CD8-positive, alpha-beta memory T cell (primary cell): ENCODE results near the gene TUBD1. TPM values are rescaled to one million over a fixed set of nuclear protein-coding genes. Genes with fewer than 3 reads are reported as not detected.
"Not testable (repeated sequence)": the region's sequence is repeated elsewhere in the genome, so short reads cannot be mapped to it uniquely, and the experiment has no call there.

ENCODE experiments used
- CTCF ChIA-PET: fragments of 350-600 bp; sonication (Branson Sonifier 250); formaldehyde crosslinking; loops from one replicate; lab custom pipeline; 2021; ENCODE audit warnings: antibody characterized with exemption; lab: Charles Lee
- POLR2A ChIA-PET: fragments of 350-600 bp; sonication (Branson Sonifier 250); formaldehyde crosslinking; loops from one replicate; lab custom pipeline; 2021; ENCODE audit warnings: antibody characterized with exemption; lab: Charles Lee
- DNase-seq, 5 donors: peaks; one replicate each; pipeline versions ENCODE4 v3.0.0 to v3.0.0-alpha.2; 2020 to 2022; ENCODE audit warnings: mixed read lengths in 1 of 5
- H3K27ac ChIP-seq: one replicate; pipeline ENCODE4 v1.7.0; 2013; ENCODE audit warnings: low read depth, mild to moderate bottlenecking, low read length, moderate library complexity
- H3K27me3 ChIP-seq: 2 replicates; pipeline ENCODE4 v1.7.0; 2013; ENCODE audit warnings: low read length, mild to moderate bottlenecking; ENCODE audit not compliant: insufficient read depth, poor library complexity, severe bottlenecking
- H3K36me3 ChIP-seq: 2 replicates; pipeline ENCODE4 v1.7.0; 2013; ENCODE audit warnings: mild to moderate bottlenecking, low read length, moderate library complexity; ENCODE audit not compliant: insufficient read depth
- H3K4me1 ChIP-seq: 2 replicates; pipeline ENCODE4 v1.7.0; 2013; ENCODE audit warnings: mild to moderate bottlenecking, low read length, moderate library complexity; ENCODE audit not compliant: insufficient read depth
- H3K4me3 ChIP-seq: 2 replicates; pipeline ENCODE4 v1.7.0; 2013; ENCODE audit warnings: mild to moderate bottlenecking, low read length
- H3K9me3 ChIP-seq: 2 replicates; pipeline ENCODE4 v1.7.0; 2013; ENCODE audit warnings: mild to moderate bottlenecking, low read length
- H3K27ac Mint-ChIP-seq, 8 donors: one replicate each; pipeline ENCODE4 v1.8.0; 2020 to 2021; ENCODE audit warnings: mixed read lengths in 8 of 8, mild to moderate bottlenecking in 6 of 8, inconsistent platforms in 3 of 8, moderate library complexity in 3 of 8
- H3K27me3 Mint-ChIP-seq, 2 donors: one replicate each; pipeline ENCODE4 v1.8.0; 2020 to 2021; ENCODE audit warnings: mixed read lengths in 2 of 2, mild to moderate bottlenecking in 1 of 2, moderate library complexity in 1 of 2
- H3K36me3 Mint-ChIP-seq, 3 donors: one replicate each; pipeline ENCODE4 v1.8.0; 2020 to 2021; ENCODE audit warnings: mixed read lengths in 3 of 3, inconsistent platforms in 1 of 3, mild to moderate bottlenecking in 1 of 3
- H3K4me1 Mint-ChIP-seq, 3 donors: one replicate each; pipeline ENCODE4 v1.8.0; 2020 to 2021; ENCODE audit warnings: mixed read lengths in 3 of 3, inconsistent platforms in 1 of 3, mild to moderate bottlenecking in 1 of 3
- H3K4me3 Mint-ChIP-seq, 7 donors: one replicate each; pipeline ENCODE4 v1.8.0; 2020 to 2021; ENCODE audit warnings: mixed read lengths in 7 of 7, mild to moderate bottlenecking in 6 of 7, moderate library complexity in 4 of 7, inconsistent platforms in 2 of 7
- H3K9me3 Mint-ChIP-seq, 5 donors: one replicate each; pipeline ENCODE4 v1.8.0; 2020 to 2022; ENCODE audit warnings: mixed read lengths in 5 of 5, mild to moderate bottlenecking in 3 of 5, moderate library complexity in 2 of 5, inconsistent platforms in 1 of 5
- polyA plus RNA-seq: library from polyadenylated mRNA; unstranded; fragments of 300-500 nt; fragmentation: Illumina TruSeq; gene quantifications from one replicate; pipeline ENCODE4 v1.2.3, GENCODE V29; 2021
- total RNA-seq, 2 experiments: library from RNA; stranded (reverse); gene quantifications; one replicate each; pipeline ENCODE4 v1.2.3, GENCODE V29; 2021

The TUBD1 gene
- total and polyA plus RNA-seq, 3 experiments from 2014 or later = 9.5 to 17.3 (median 11.9) TPM

DNA sequence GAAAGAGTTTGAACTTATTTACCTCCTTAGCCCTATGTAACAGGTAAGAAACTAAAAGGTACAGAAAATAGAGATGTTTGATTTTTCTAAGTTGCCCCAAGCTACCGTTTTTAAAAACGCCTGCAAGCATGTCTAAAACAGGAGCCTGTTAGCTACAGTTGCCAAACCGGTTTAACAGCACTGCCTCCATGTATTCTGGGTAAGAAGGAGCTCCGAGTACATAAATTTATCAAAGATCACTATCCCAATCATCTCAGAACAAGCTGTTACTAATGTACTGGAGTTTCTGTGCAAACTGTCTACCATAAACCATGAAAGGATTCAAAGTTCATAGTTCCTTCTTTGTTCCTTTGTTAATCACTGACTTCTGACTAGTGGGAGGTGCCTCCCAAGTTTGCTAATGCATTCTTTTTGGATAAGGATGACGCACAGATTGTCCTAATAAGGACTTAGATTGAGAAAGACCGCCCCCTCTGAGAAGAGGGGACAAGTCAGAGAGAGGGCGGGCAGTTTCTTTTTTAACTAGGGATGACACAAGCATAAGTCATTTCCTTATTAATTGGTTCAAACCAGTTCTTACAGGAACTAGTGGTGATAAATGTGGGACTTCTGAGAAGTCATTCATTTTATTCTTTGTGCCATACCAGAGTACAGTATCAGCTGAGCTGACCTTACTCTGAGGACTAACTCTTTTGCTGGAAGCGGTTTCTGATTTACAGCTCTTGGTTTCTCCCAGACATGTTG is 55.3 kb downstream of the TUBD1 start:
- H3K4me3 ChIP-seq = peak overlapping the region; percentile 85
- H3K36me3 ChIP-seq = no peaks in the 10 kb centered on the region
- H3K27ac ChIP-seq = peak overlapping the region; percentile 95
- Mint-ChIP-seq H3K27me3 (no peaks in the 10 kb centered on the region), H3K4me3 (peak overlapping the region; percentile 92 to 99 (median 94)), H3K4me1 (peaks cover 47 to 63% (median 61%) of the 10 kb centered on the region in 3 donors), H3K27ac (peak overlapping the region; percentile 93 to 100 (median 96)), H3K9me3 (no peaks in the 10 kb centered on the region), H3K36me3 (peaks cover 0 to 37% (median 6%) of the 10 kb centered on the region in 3 donors)
- CTCF ChIA-PET = interaction anchor here (1.0 to 7.7 kb wide), 8 partner anchors 12 to 90 kb away, joined by 3 to 64 read pairs (median 6); no protein-coding TSS in a partner anchor
- no peaks in the 10 kb centered on the region for H3K27me3 ChIP-seq
- peaks cover 9% of the 10 kb centered on the region for H3K4me1 ChIP-seq
- peak; percentile 46 to 86 (median 66) for DNase-seq
- H3K9me3 ChIP-seq = no peaks in the 10 kb centered on the region
- POLR2A ChIA-PET = interaction anchor here (0.6 to 4.3 kb wide), 6 partner anchors 9 to 1210 kb away, joined by 3 to 45 read pairs (median 8); partner anchors contain the start of gene HEATR6

DNA sequence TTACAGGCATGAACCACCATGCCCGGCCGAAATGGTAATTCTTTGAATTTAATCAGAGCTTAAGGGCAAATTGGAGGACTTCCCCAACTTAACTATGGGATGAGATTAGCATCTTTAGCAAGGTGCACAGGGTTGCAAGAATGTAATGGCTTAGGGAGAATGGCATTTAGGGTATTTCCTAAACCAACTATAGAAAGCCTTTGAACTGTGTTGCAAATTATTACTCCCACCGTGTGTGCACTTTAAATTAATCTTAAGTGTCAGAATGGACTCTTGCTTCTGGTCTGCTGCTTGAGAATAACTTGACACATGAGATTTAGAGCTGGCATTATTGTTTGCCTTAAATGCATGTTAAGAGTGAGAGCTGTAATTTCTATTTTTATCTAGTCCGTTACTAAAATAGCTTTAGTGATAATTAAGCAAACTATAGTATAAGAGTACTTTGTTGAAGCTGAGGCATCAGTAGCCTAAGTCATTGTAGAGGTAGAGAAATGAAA is 59.8 kb downstream of the TUBD1 start:
- H3K27ac Mint-ChIP-seq = peak overlapping the region in 3 of 8 donors; percentile 25 to 83 (median 58)
- H3K4me3 Mint-ChIP-seq = peak overlapping the region in 1 of 7 donors; percentile 13
- no peak for DNase-seq
- Histone ChIP-seq H3K4me3 (no peak overlapping the region), H3K36me3 (no peaks in the 10 kb centered on the region), H3K27ac (no peak overlapping the region), H3K9me3 (no peaks in the 10 kb centered on the region), H3K27me3 (no peaks in the 10 kb centered on the region), H3K4me1 (peaks cover 37% of the 10 kb centered on the region)
- POLR2A ChIA-PET = interaction anchor here (0.7 kb wide), 1 partner anchor 150 kb away, joined by 9 read pairs; no protein-coding TSS in a partner anchor
- peaks cover 0 to 6% (median 4%) of the 10 kb centered on the region in 3 donors for H3K36me3 Mint-ChIP-seq
- peaks cover 39 to 69% (median 65%) of the 10 kb centered on the region in 3 donors for H3K4me1 Mint-ChIP-seq
- no peaks in the 10 kb centered on the region for H3K27me3 Mint-ChIP-seq
- CTCF ChIA-PET = interaction anchor here (1.0 to 2.2 kb wide), 3 partner anchors 9 to 79 kb away, joined by 3 to 12 read pairs (median 4); no protein-coding TSS in a partner anchor
- no peaks in the 10 kb centered on the region for H3K9me3 Mint-ChIP-seq

DNA sequence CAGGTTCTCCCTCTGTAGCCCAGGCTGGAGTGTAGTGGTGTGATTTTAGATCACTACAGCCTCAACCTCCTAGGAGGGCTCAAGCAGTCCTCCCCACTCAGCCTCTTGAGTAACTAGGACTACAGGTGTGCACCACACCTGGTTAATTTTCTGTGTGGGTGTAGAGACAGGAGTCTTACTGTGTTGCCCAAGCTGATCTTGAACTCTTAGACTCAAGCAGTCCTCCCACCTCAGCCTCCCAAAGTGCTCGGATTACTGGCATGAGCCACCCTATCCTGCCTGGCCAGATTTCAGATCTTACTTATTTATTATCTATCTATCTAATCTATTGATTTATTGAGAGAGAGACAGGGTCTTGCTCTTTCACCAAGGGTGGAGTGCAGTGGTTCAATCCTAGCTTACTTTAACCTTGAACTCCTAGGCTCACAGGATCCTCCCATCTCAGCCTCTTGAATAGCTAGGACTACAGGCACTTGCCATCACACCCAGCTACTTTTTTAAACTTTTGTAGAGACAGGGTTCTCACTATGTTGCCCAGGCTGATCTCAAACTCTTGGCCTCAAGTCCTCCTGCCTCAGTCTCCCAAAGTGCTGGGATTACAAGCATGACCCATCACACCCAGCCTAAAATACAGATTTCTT is 61.8 kb downstream of the TUBD1 start:
- Mint-ChIP-seq H3K36me3 (peaks cover 0 to 4% (median 4%) of the 10 kb centered on the region in 3 donors), H3K9me3 (no peaks in the 10 kb centered on the region), H3K27me3 (no peaks in the 10 kb centered on the region), H3K27ac (peak overlapping the region; percentile 61 to 95 (median 86)), H3K4me1 (peaks cover 45 to 73% (median 69%) of the 10 kb centered on the region in 3 donors), H3K4me3 (peak overlapping the region in 1 of 7 donors; percentile 15)
- Histone ChIP-seq H3K27me3 (no peaks in the 10 kb centered on the region), H3K4me3 (no peak overlapping the region), H3K9me3 (no peaks in the 10 kb centered on the region), H3K4me1 (peaks cover 48% of the 10 kb centered on the region), H3K27ac (peak overlapping the region; percentile 85), H3K36me3 (no peaks in the 10 kb centered on the region)
- DNase-seq = no peak
- CTCF ChIA-PET = interaction anchor here (1.0 to 2.2 kb wide), 5 partner anchors 11 to 82 kb away, joined by 3 to 12 read pairs (median 4); no protein-coding TSS in a partner anchor
- POLR2A ChIA-PET = interaction anchor here (1.0 kb wide), 1 partner anchor 48 kb away, joined by 3 read pairs; no protein-coding TSS in a partner anchor

DNA sequence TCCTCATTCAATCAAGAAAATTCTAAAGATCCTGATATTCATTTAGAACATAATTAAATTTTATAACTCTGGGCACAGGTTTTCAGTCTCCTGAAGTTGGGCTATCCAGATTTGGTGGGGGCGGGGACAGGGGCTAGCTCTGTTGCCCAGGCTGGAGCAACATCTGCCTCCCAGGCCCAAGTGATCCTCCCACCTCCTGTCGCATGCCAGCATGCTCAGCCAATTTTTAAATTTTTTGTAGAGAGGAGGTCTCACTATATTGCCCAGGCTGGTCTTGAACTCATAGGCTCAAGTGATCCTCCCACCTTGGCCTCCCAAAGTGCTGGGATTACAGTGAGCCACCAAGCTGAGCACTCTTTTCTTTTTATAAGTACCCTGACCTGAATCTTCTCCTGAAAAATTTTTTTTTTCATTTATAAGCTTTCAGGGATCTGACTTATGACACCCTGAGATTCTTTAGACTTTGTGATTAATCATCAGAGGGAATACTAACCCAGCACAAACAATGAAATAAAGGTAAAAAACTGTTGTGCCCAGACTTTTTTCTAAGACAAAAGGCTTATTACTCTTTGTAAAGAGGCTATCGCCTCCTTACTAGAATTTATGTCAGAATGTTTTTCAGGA is 62.6 kb downstream of the TUBD1 start:
- POLR2A ChIA-PET = interaction anchor here (1.0 to 3.5 kb wide), 3 partner anchors 9 to 46 kb away, joined by 4 to 45 read pairs (median 5); no protein-coding TSS in a partner anchor
- Histone ChIP-seq H3K4me1 (peaks cover 55% of the 10 kb centered on the region), H3K36me3 (no peaks in the 10 kb centered on the region), H3K9me3 (no peaks in the 10 kb centered on the region), H3K4me3 (no peak overlapping the region), H3K27ac (peak overlapping the region; percentile 85), H3K27me3 (no peaks in the 10 kb centered on the region)
- no peaks in the 10 kb centered on the region for H3K27me3 Mint-ChIP-seq
- peaks cover 0 to 4% (median 3%) of the 10 kb centered on the region in 3 donors for H3K36me3 Mint-ChIP-seq
- no peak for DNase-seq
- peak overlapping the region in 2 of 7 donors; percentile 24 to 47 for H3K4me3 Mint-ChIP-seq
- no peaks in the 10 kb centered on the region for H3K9me3 Mint-ChIP-seq
- peaks cover 52 to 81% (median 77%) of the 10 kb centered on the region in 3 donors for H3K4me1 Mint-ChIP-seq
- peak overlapping the region; percentile 84 to 98 (median 88) for H3K27ac Mint-ChIP-seq
- CTCF ChIA-PET = interaction anchor here (1.1 to 1.7 kb wide), 2 partner anchors 9 to 45 kb away, joined by 3 read pairs; no protein-coding TSS in a partner anchor

DNA sequence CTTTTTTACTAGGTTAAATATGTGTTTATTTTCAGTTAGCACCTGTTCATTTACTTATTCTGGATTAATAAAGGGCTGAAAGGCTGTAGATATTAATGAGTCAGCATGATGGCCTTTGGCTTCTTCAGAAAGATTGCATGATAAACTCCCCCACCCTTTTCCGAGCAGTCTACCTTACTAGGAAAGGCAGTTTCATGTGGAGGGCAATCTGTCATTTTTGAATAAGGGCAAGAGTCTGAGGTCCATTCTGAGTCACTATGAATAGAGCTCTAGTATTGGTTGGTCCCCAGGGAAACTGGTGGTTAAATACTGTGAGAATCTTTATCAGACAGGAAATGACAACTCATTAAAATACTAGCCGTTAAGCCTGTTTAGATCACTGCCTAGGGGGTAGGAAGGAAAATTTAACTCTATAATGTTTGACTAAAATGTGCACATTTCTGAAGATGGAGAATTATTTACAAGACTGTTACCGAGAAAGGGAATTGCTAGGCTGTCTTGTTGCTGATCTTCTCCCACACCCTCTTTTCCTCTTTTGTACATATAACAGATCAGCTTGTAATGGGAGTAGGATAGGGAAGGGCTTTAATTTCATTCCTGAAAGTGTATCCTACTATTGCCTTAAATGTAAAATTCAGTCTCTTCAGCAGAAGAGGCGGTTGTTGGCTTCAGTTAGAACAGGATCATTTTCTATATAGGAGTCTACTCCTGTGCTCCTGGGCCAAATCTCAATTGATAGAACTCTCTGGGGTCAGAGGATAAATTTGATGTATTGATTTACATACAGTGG is 63.3 kb downstream of the TUBD1 start:
- Histone ChIP-seq H3K27me3 (no peaks in the 10 kb centered on the region), H3K36me3 (no peaks in the 10 kb centered on the region), H3K4me3 (peak overlapping the region; percentile 50), H3K27ac (peak overlapping the region; percentile 85), H3K9me3 (no peaks in the 10 kb centered on the region), H3K4me1 (peaks cover 55% of the 10 kb centered on the region)
- Mint-ChIP-seq H3K36me3 (peaks cover 0 to 4% (median 3%) of the 10 kb centered on the region in 3 donors), H3K27me3 (no peaks in the 10 kb centered on the region), H3K4me1 (peaks cover 52 to 81% (median 77%) of the 10 kb centered on the region in 3 donors), H3K27ac (peak overlapping the region; percentile 84 to 98 (median 90)), H3K9me3 (no peaks in the 10 kb centered on the region), H3K4me3 (peak overlapping the region; percentile 57 to 77 (median 64))
- DNase-seq = peak in 3 of 5 donors; percentile 18 to 54 (median 53)
- POLR2A ChIA-PET = interaction anchor here (0.6 to 3.5 kb wide), 4 partner anchors 10 to 210 kb away, joined by 4 to 45 read pairs (median 4); no protein-coding TSS in a partner anchor
- CTCF ChIA-PET = interaction anchor here (1.1 to 1.6 kb wide), 2 partner anchors 10 to 11 kb away, joined by 3 to 5 read pairs; no protein-coding TSS in a partner anchor

DNA sequence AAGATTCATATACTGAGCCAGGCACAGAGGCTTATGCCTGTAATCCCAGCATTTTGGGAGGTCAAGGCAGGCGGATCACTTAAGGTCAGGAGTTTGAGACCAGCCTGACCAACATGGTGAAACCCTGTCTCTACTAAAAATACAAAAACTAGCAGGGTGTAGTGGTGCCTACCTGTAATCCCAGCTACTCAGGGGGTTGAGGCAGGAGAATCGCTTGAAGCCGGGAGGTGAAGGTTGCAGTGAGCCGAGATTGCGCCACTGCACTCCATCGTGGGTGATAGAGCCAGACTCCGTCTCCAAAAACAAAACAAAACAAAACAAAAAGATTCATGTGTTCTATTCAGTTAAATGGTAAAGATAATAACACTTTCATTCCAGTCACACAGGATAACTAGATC is 63.9 kb downstream of the TUBD1 start:
- Mint-ChIP-seq H3K4me1 (peaks cover 52 to 81% (median 76%) of the 10 kb centered on the region in 3 donors), H3K4me3 (peak overlapping the region; percentile 57 to 77 (median 64)), H3K27ac (peak overlapping the region; percentile 84 to 98 (median 90))
- not testable (repeated sequence) for H3K27me3 Mint-ChIP-seq, DNase-seq, H3K36me3 ChIP-seq, H3K27me3 ChIP-seq, H3K9me3 ChIP-seq, H3K36me3 Mint-ChIP-seq, H3K9me3 Mint-ChIP-seq
- Histone ChIP-seq H3K4me1 (peaks cover 55% of the 10 kb centered on the region), H3K4me3 (peak overlapping the region; percentile 50), H3K27ac (peak overlapping the region; percentile 85)
- ChIA-PET CTCF (interaction anchor here (1.1 to 2.0 kb wide), 5 partner anchors 10 to 74 kb away, joined by 3 to 18 read pairs (median 5); no protein-coding TSS in a partner anchor), POLR2A (interaction anchor here (0.6 to 3.5 kb wide), 3 partner anchors 10 to 210 kb away, joined by 4 to 45 read pairs (median 5); no protein-coding TSS in a partner anchor)
